H1 (cell line): ENCODE measurements around the gene ULK3. TPM values are rescaled to one million over a fixed set of nuclear protein-coding genes. Genes with fewer than 3 reads are reported as not detected.

ENCODE experiments used
- CTCF ChIA-PET: fragments of 300-600 bp; sonication (Branson Sonifier 250); formaldehyde crosslinking; loops from one replicate; lab custom pipeline; 2021; ENCODE audit not compliant: partially characterized antibody; lab: Charles Lee
- POLR2A ChIA-PET: fragments of 300-600 bp; sonication (Branson Sonifier 250); formaldehyde crosslinking; loops from one replicate; lab custom pipeline; 2021; ENCODE audit warnings: inconsistent platforms; ENCODE audit not compliant: partially characterized antibody; lab: Charles Lee
- DNase-seq, 2 experiments: peaks; one replicate each; pipeline versions ENCODE4 v3.0.0 to v3.0.0-alpha.2; 2010 to 2022; ENCODE audit warnings: low spot score in 2 of 2, low read depth in 1 of 2, mixed read lengths in 1 of 2
- FAIRE-seq: peaks from 2 replicates; lab custom pipeline; 2011; peaks lifted over from hg19 to GRCh38; lab: Jason Lieb, UNC
- H2AFZ ChIP-seq: 2 replicates; pipeline ENCODE4 v1.8.1; 2012; ENCODE audit warnings: low read length, inconsistent platforms
- H2AK5ac ChIP-seq: 2 replicates; pipeline ENCODE4 v1.6.1; 2013; ENCODE audit warnings: low read depth, low read length
- H2BK120ac ChIP-seq: replicated peaks from 2 replicates; pipeline ENCODE3; 2013; ENCODE audit warnings: low read depth, low read length, inconsistent platforms
- H2BK12ac ChIP-seq: 2 replicates; pipeline ENCODE4 v1.6.1; 2013; ENCODE audit warnings: low read depth, low read length
- H2BK15ac ChIP-seq: 2 replicates; pipeline ENCODE4 v1.6.1; 2013; ENCODE audit warnings: low read length
- H2BK20ac ChIP-seq: 2 replicates; pipeline ENCODE4 v1.6.1; 2013; ENCODE audit warnings: low read length
- H2BK5ac ChIP-seq: 2 replicates; pipeline ENCODE4 v1.6.1; 2013; ENCODE audit warnings: low read depth, low read length
- H3K14ac ChIP-seq: 2 replicates; pipeline ENCODE4 v1.6.1; 2013; ENCODE audit warnings: inconsistent platforms; ENCODE audit not compliant: insufficient read length
- H3K18ac ChIP-seq: 2 replicates; pipeline ENCODE4 v1.6.1; 2013; ENCODE audit warnings: low read length; ENCODE audit errors: extremely low read depth
- H3K23ac ChIP-seq: 2 replicates; pipeline ENCODE4 v1.6.1; 2013; ENCODE audit warnings: inconsistent platforms; ENCODE audit not compliant: insufficient read length
- H3K23me2 ChIP-seq: 2 replicates; pipeline ENCODE4 v1.6.1; 2013; ENCODE audit warnings: low read depth, low read length
- H3K27ac ChIP-seq: 2 replicates; pipeline ENCODE4 v1.6.1; 2011; ENCODE audit warnings: low read depth, low read length, inconsistent platforms
- H3K27me3 ChIP-seq, 4 experiments: replicated peaks in 1 of 4; 1 replicate in 1 of 4; 2 replicates in 3 of 4; pipeline versions ENCODE4 v1.6.1 to v1.8.1; 2011 to 2013; ENCODE audit warnings: low read length in 3 of 4, mild to moderate bottlenecking in 3 of 4, inconsistent platforms in 2 of 4, mixed read lengths in 2 of 4, moderate library complexity in 1 of 4; ENCODE audit not compliant: control insufficient read depth in 3 of 4, insufficient read depth in 3 of 4; ENCODE audit errors: extremely low read depth in 1 of 4
- H3K36me3 ChIP-seq, 4 experiments: 2 replicates each; pipeline versions ENCODE4 v1.6.1 to v1.8.1; 2011 to 2013; ENCODE audit warnings: mild to moderate bottlenecking in 4 of 4, low read length in 3 of 4, moderate library complexity in 2 of 4, control low read depth in 1 of 4, inconsistent platforms in 1 of 4; ENCODE audit not compliant: insufficient read depth in 4 of 4, control insufficient read depth in 2 of 4
- H3K4ac ChIP-seq: replicated peaks from 2 replicates; pipeline ENCODE3; 2013; ENCODE audit warnings: low read length, low read depth, mixed read lengths, inconsistent platforms; ENCODE audit not compliant: insufficient read length
- H3K4me1 ChIP-seq, 4 experiments: replicated peaks in 1 of 4; 1 replicate in 1 of 4; 2 replicates in 3 of 4; pipeline versions ENCODE4 v1.6.1 to v1.8.1; 2011 to 2013; ENCODE audit warnings: low read length in 3 of 4, inconsistent platforms in 2 of 4, mixed read lengths in 1 of 4; ENCODE audit not compliant: insufficient read depth in 4 of 4, control insufficient read depth in 3 of 4
- H3K4me2 ChIP-seq, 2 experiments: 2 replicates each; pipeline versions ENCODE4 v1.6.1 to v1.8.1; 2011 to 2013; ENCODE audit warnings: low read depth in 2 of 2, low read length in 2 of 2, control low read depth in 1 of 2, inconsistent platforms in 1 of 2, mild to moderate bottlenecking in 1 of 2; ENCODE audit not compliant: insufficient read depth in 1 of 2
- H3K4me3 ChIP-seq, 4 experiments: fragments of 200-600, 300-600 bp in 1 of 4; sonication (generic), shearing (Covaris generic), sonication (Bioruptor Twin) in 1 of 4; 2 replicates each; pipeline versions ENCODE4 v1.5.1 to v1.8.1; 2011 to 2016; ENCODE audit warnings: low read length in 4 of 4, low read depth in 3 of 4, control low read depth in 2 of 4, inconsistent platforms in 2 of 4, mild to moderate bottlenecking in 2 of 4, mixed read lengths in 1 of 4, moderate library complexity in 1 of 4; ENCODE audit not compliant: insufficient read depth in 2 of 4; ENCODE audit errors: extremely low read depth in 1 of 4
- H3K56ac ChIP-seq: replicated peaks from 2 replicates; pipeline ENCODE3; 2013; ENCODE audit warnings: low read depth, mild to moderate bottlenecking, mixed read lengths, low read length, inconsistent platforms; ENCODE audit not compliant: insufficient read length
- H3K79me1 ChIP-seq: 2 replicates; pipeline ENCODE4 v1.6.1; 2013; ENCODE audit warnings: low read depth, low read length, control low read depth
- H3K79me2 ChIP-seq, 2 experiments: 2 replicates each; pipeline versions ENCODE4 v1.6.1 to v1.8.1; 2012 to 2013; ENCODE audit warnings: low read length in 2 of 2, mild to moderate bottlenecking in 2 of 2, inconsistent platforms in 1 of 2; ENCODE audit not compliant: insufficient read depth in 2 of 2, control insufficient read depth in 1 of 2
- H3K9ac ChIP-seq, 4 experiments: replicated peaks in 1 of 4; 1 replicate in 1 of 4; 2 replicates in 3 of 4; pipeline versions ENCODE4 v1.6.1 to v1.8.1; 2011 to 2013; ENCODE audit warnings: low read depth in 3 of 4, low read length in 3 of 4, control low read depth in 2 of 4, mild to moderate bottlenecking in 2 of 4, moderate library complexity in 2 of 4, inconsistent platforms in 1 of 4; ENCODE audit errors: extremely low read depth in 1 of 4
- H3K9me3 ChIP-seq, 2 experiments: 2 replicates each; pipeline versions ENCODE4 v1.6.1 to v1.8.1; 2012 to 2013; ENCODE audit warnings: mild to moderate bottlenecking in 2 of 2, moderate library complexity in 2 of 2, control low read depth in 1 of 2, inconsistent platforms in 1 of 2, low read depth in 1 of 2, low read length in 1 of 2, mixed read lengths in 1 of 2; ENCODE audit not compliant: insufficient read depth in 2 of 2
- H4K20me1 ChIP-seq, 2 experiments: replicated peaks in 1 of 2; 2 replicates each; pipeline versions ENCODE3 to v1.8.1; 2011 to 2013; ENCODE audit warnings: inconsistent platforms in 2 of 2, low read length in 2 of 2, mild to moderate bottlenecking in 1 of 2; ENCODE audit not compliant: insufficient read depth in 2 of 2, control insufficient read depth in 1 of 2
- H4K5ac ChIP-seq: 2 replicates; pipeline ENCODE4 v1.6.1; 2013; ENCODE audit warnings: low read length, low read depth, mixed read lengths, inconsistent platforms; ENCODE audit not compliant: insufficient read length
- H4K8ac ChIP-seq: 2 replicates; pipeline ENCODE4 v1.8.0; 2013; ENCODE audit warnings: mild to moderate bottlenecking, moderate library complexity, low read length, inconsistent platforms; ENCODE audit not compliant: insufficient read depth; ENCODE audit errors: extremely low read depth
- H4K91ac ChIP-seq: replicated peaks from 2 replicates; pipeline ENCODE3; 2013; ENCODE audit warnings: low read length, mixed read lengths, inconsistent platforms; ENCODE audit not compliant: insufficient read length
- RNF2 ChIP-seq: fragments of 200-900, 300-1000 bp; sonication (generic); IDR thresholded peaks from 2 replicates; pipeline ENCODE4 v1.7.1; 2016; ENCODE audit warnings: borderline replicate concordance, low read depth, mild to moderate bottlenecking, antibody characterized with exemption, low read length; ENCODE audit not compliant: poor library complexity, severe bottlenecking; ENCODE audit errors: missing control alignments
- WGBS, 2 experiments: shearing (Covaris generic) in 1 of 2; methylation state at CpG; one replicate each; pipeline versions ENCODE4 v1.1.6 to v1.1.7; 2013 to 2015; ENCODE audit warnings: low lambda C conversion rate in 2 of 2, mixed read lengths in 2 of 2, inconsistent platforms in 1 of 2, low coverage in 1 of 2, missing lambda C conversion rate in 1 of 2; ENCODE audit not compliant: insufficient replicate concordance in 2 of 2, insufficient coverage in 1 of 2, insufficient read length in 1 of 2; ENCODE audit errors: extremely low coverage in 1 of 2, missing lambda C conversion rate in 1 of 2; 5-methylcytosine and 5-hydroxymethylcytosine counted together
- polyA plus RNA-seq, 7 experiments: library from polyadenylated mRNA; depleted of rRNA in 3 of 7; stranded (reverse) in 5 of 7; unstranded in 2 of 7; fragments of >200 nt in 5 of 7; fragments of 200-250 nt in 2 of 7; gene quantifications; 1 replicate in 5 of 7; 2 replicates in 1 of 7; 4 replicates in 1 of 7; pipeline versions ENCODE4 v1.2.1 to v1.2.3, GENCODE V29; 2011 to 2013; ENCODE audit warnings: missing spikeins in 2 of 7, mixed read lengths in 2 of 7
- total RNA-seq: library from RNA; stranded (reverse); fragmentation: NEBNext Ultra II Directional; extraction: Animal tissue kit (Norgen Biotek cat#: 25700); gene quantifications from 2 replicates; pipeline ENCODE4 v1.2.1, GENCODE V29; 2021

Gene ULK3
- total and polyA plus RNA-seq, 2 of the 8 experiments (the other 6 are each of a cell fraction or from before 2014, with no cell fraction given): 27.1 to 34.4 TPM

DNA sequence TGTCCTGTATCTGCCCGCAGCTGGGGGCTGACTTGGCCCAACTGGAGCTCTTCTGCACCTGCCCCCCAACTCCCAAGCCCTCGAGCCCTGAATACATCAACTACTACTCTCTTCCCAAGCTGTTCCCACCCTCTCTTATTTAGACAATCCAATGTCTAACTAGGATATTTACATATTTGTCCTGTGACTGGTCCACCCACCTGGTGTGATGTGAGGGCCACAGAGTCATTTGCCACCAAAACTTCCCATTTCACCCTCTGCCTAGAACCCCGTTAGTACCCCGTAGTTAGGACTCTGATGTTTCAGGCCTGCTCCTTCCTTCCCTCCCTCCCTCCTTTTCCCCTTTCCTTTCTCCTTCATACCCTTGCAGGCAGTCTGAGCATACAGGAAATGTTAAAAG, 10.1 kb downstream of the ULK3 start:
- Histone ChIP-seq H3K36me3 (no peaks in the 10 kb centered on the region), H3K9ac (no peak overlapping the region), H3K4me3 (no peak overlapping the region), H2BK15ac (no peak overlapping the region), H3K79me1 (no peaks in the 10 kb centered on the region), H3K9me3 (no peaks in the 10 kb centered on the region), H2BK20ac (no peak overlapping the region), H4K20me1 (peaks cover 0 to 2% of the 10 kb centered on the region in 2 experiments), H3K4me2 (no peak overlapping the region), H3K27ac (no peak overlapping the region), H3K4me1 (peaks cover 0 to 4% (median 2%) of the 10 kb centered on the region in 4 experiments; a peak in 4 of 7 replicates), H4K91ac (no peak overlapping the region), H4K5ac (no peak overlapping the region), H4K8ac (no peak overlapping the region), H3K79me2 (no peaks in the 10 kb centered on the region), H2BK12ac (no peak overlapping the region), H2AK5ac (no peak overlapping the region), H3K18ac (no peak overlapping the region), H3K14ac (no peak overlapping the region), H2AFZ (no peak overlapping the region), H3K23ac (no peak overlapping the region), H2BK5ac (no peak overlapping the region), H3K27me3 (peaks cover 0 to 6% (median 2%) of the 10 kb centered on the region in 4 experiments; a peak in 4 of 7 replicates), H3K23me2 (no peaks in the 10 kb centered on the region), H3K4ac (no peak overlapping the region), H2BK120ac (no peak overlapping the region), H3K56ac (no peak overlapping the region)
- POLR2A ChIA-PET: interaction anchor here (1.1 to 4.6 kb wide), 5 partner anchors 9 to 70 kb away, joined by 3 to 23 read pairs (median 3); partner anchors contain the start of genes CSK and ULK3
- WGBS, 2 experiments: 79% methylated on average over 4 of the region's 4 CpGs; no CpG with 5 or more reads in 1 of the 2 experiments
- no peak for FAIRE-seq
- no peak for TF ChIP-seq RNF2
- no peak for DNase-seq
- CTCF ChIA-PET: interaction anchor here (0.6 to 2.6 kb wide), 13 partner anchors 11 to 319 kb away, joined by 3 to 15 read pairs (median 4); partner anchors contain the start of genes LMAN1L and ULK3
